Right cardiac atrium (tissue), 5 donors: ENCODE data around the gene DNM3. TPM values are rescaled to one million over a fixed set of nuclear protein-coding genes. Genes with fewer than 3 reads are reported as not detected.

Source experiments
- ATAC-seq, 2 donors: fragments of 200-7000 bp; cut with Tn5 transposase; one replicate each; pipeline versions ENCODE4 v1.8.0 to v1.9.1; 2020; ENCODE audit warnings: moderate library complexity in 2 of 2, mild to moderate bottlenecking in 1 of 2
- DNase-seq, 3 donors: peaks; one replicate each; pipeline ENCODE4 v3.0.0-alpha.2; 2020
- H3K27ac ChIP-seq: one replicate; pipeline ENCODE4 v1.5.1; 2013; ENCODE audit warnings: mild to moderate bottlenecking, low read length, control low read depth, moderate library complexity
- H3K27me3 ChIP-seq: one replicate; pipeline ENCODE4 v1.6.1; 2013; ENCODE audit not compliant: control insufficient read depth, insufficient read depth
- H3K4me1 ChIP-seq: one replicate; pipeline ENCODE4 v1.6.1; 2013; ENCODE audit warnings: low read length; ENCODE audit not compliant: control insufficient read depth, insufficient read depth
- H3K4me3 ChIP-seq: one replicate; pipeline ENCODE4 v1.5.1; 2013; ENCODE audit warnings: low read length, control low read depth
- H3K9me3 ChIP-seq: one replicate; pipeline ENCODE4 v1.6.1; 2013; ENCODE audit warnings: low read length; ENCODE audit not compliant: control insufficient read depth
- WGBS: extraction: QIAGEN DNeasy Blood & Tissue Kit; methylation state at CpG from one replicate; pipeline ENCODE4 v1.1.7; 2013; 5-methylcytosine and 5-hydroxymethylcytosine counted together
- intact Hi-C, 4 donors: fragments of 100-400 bp; cut with DNase I; formaldehyde crosslinking; loops; one replicate each; pipeline versions ENCODE4 v1.11.0 to v1.14.0; 2022 to 2023
- polyA plus RNA-seq: library from polyadenylated mRNA; stranded (reverse); fragments of 200-250 nt; gene quantifications from one replicate; pipeline ENCODE4 v1.2.3, GENCODE V29; 2013
- total RNA-seq, 4 donors: library from RNA; stranded (reverse); fragmentation: NEBNext Ultra II Directional; extraction: Animal tissue kit (Norgen Biotek cat#: 25700); gene quantifications; one replicate each; pipeline ENCODE4 v1.2.1, GENCODE V29; 2021
- donor health status: healthy with polysubstance abuse.
- donor health status: DM: no; HTN: yes; CAD: no.
- donor health status: DM: no; HTN: no; CAD: no.
- donor health status: DM: no; HTN: yes; CAD: no; lungs with severe emphysema.
- donor health status: DM: yes; HTN: yes; CAD: no.

Gene DNM3
- total and polyA plus RNA-seq, 5 donors = 1.5 to 2.2 (median 1.7) TPM

- Histone ChIP-seq H3K4me3 (no peak overlapping the region), H3K4me1 (no peaks in the 10 kb centered on the region), H3K27ac (no peak overlapping the region), H3K27me3 (no peaks in the 10 kb centered on the region), H3K9me3 (no peaks in the 10 kb centered on the region)
- intact Hi-C loops = no loop called here
- DNase-seq = no peak
- 94% methylated on average over 3 of the region's 3 CpGs for WGBS
- no peak for ATAC-seq
Observed at GRCh38 chr1:171943973-171944561, 102.8 kb downstream of the DNM3 start.

- DNase-seq (no peak), ATAC-seq (no peak)
- Histone ChIP-seq H3K4me3 (no peak overlapping the region), H3K27ac (no peak overlapping the region), H3K4me1 (no peaks in the 10 kb centered on the region), H3K9me3 (no peaks in the 10 kb centered on the region), H3K27me3 (no peaks in the 10 kb centered on the region)
- WGBS = 12% methylated on average over 1 of the region's 1 CpG
- intact Hi-C loops = no loop called here
Observed at GRCh38 chr1:171948511-171948910, 107.2 kb downstream of the DNM3 start.

GRCh38 chr1:171949316-171949715 lies 108.0 kb downstream of the DNM3 start:
- intact Hi-C loops = no loop called here
- H3K4me1 ChIP-seq = no peaks in the 10 kb centered on the region
- no peaks in the 10 kb centered on the region for H3K27me3 ChIP-seq
- WGBS = 91% methylated on average over 2 of the region's 2 CpGs
- H3K27ac ChIP-seq = no peak overlapping the region
- H3K9me3 ChIP-seq = no peaks in the 10 kb centered on the region
- H3K4me3 ChIP-seq = no peak overlapping the region
- no peak for DNase-seq
- ATAC-seq = no peak

GRCh38 chr1:171953835-171954234 lies 112.5 kb downstream of the DNM3 start:
- WGBS = 60% methylated on average over 1 of the region's 1 CpG
- DNase-seq (no peak), ATAC-seq (no peak)
- no peak overlapping the region for H3K27ac ChIP-seq
- intact Hi-C loops = no loop called here
- no peaks in the 10 kb centered on the region for H3K27me3 ChIP-seq
- no peak overlapping the region for H3K4me3 ChIP-seq
- H3K9me3 ChIP-seq = no peaks in the 10 kb centered on the region
- no peaks in the 10 kb centered on the region for H3K4me1 ChIP-seq

GRCh38 chr1:171954361-171954760 lies 113.1 kb downstream of the DNM3 start:
- Histone ChIP-seq H3K4me1 (no peaks in the 10 kb centered on the region), H3K4me3 (no peak overlapping the region), H3K9me3 (no peaks in the 10 kb centered on the region), H3K27ac (no peak overlapping the region), H3K27me3 (no peaks in the 10 kb centered on the region)
- no peak for DNase-seq
- 54% methylated on average over 4 of the region's 4 CpGs for WGBS
- intact Hi-C loops = no loop called here
- ATAC-seq = no peak

- H3K4me3 ChIP-seq = no peak overlapping the region
- DNase-seq (no peak), ATAC-seq (no peak)
- intact Hi-C loops = no loop called here
- no peaks in the 10 kb centered on the region for H3K4me1 ChIP-seq
- H3K27ac ChIP-seq = no peak overlapping the region
- no peaks in the 10 kb centered on the region for H3K27me3 ChIP-seq
- no peaks in the 10 kb centered on the region for H3K9me3 ChIP-seq
- 96% methylated on average over 1 of the region's 1 CpG for WGBS
Observed at GRCh38 chr1:171961861-171962260, 120.6 kb downstream of the DNM3 start.

GRCh38 chr1:171963762-171964161 lies 122.5 kb downstream of the DNM3 start:
- no peak overlapping the region for H3K4me3 ChIP-seq
- intact Hi-C loops = no loop called here
- WGBS = 68% methylated on average over 1 of the region's 1 CpG
- ATAC-seq = no peak
- H3K27me3 ChIP-seq = no peaks in the 10 kb centered on the region
- no peaks in the 10 kb centered on the region for H3K4me1 ChIP-seq
- no peak overlapping the region for H3K27ac ChIP-seq
- no peak for DNase-seq
- H3K9me3 ChIP-seq = no peaks in the 10 kb centered on the region

- ATAC-seq (no peak), DNase-seq (no peak)
- Histone ChIP-seq H3K4me3 (no peak overlapping the region), H3K4me1 (no peaks in the 10 kb centered on the region), H3K27me3 (no peaks in the 10 kb centered on the region), H3K27ac (no peak overlapping the region), H3K9me3 (no peaks in the 10 kb centered on the region)
- 84% methylated on average over 2 of the region's 2 CpGs for WGBS
- intact Hi-C loops = no loop called here
Observed at GRCh38 chr1:171965777-171966176, 124.5 kb downstream of the DNM3 start.

- no peaks in the 10 kb centered on the region for H3K9me3 ChIP-seq
- no peak overlapping the region for H3K4me3 ChIP-seq
- DNase-seq (no peak), ATAC-seq (peak in 1 of 2 donors; percentile 90)
- 61% methylated on average over 3 of the region's 3 CpGs for WGBS
- no peaks in the 10 kb centered on the region for H3K27me3 ChIP-seq
- intact Hi-C loops = no loop called here
- no peaks in the 10 kb centered on the region for H3K4me1 ChIP-seq
- no peak overlapping the region for H3K27ac ChIP-seq
Observed at GRCh38 chr1:171966426-171967220, 125.3 kb downstream of the DNM3 start.

GRCh38 chr1:171969226-171969625 lies 127.9 kb downstream of the DNM3 start:
- intact Hi-C loops = no loop called here
- 39% methylated on average over 2 of the region's 2 CpGs for WGBS
- DNase-seq (no peak), ATAC-seq (no peak)
- Histone ChIP-seq H3K27me3 (no peaks in the 10 kb centered on the region), H3K4me1 (no peaks in the 10 kb centered on the region), H3K27ac (no peak overlapping the region), H3K9me3 (no peaks in the 10 kb centered on the region), H3K4me3 (no peak overlapping the region)

- H3K9me3 ChIP-seq = no peaks in the 10 kb centered on the region
- DNase-seq (no peak), ATAC-seq (no peak)
- intact Hi-C loops = no loop called here
- no peak overlapping the region for H3K27ac ChIP-seq
- 45% methylated on average over 3 of the region's 3 CpGs for WGBS
- no peaks in the 10 kb centered on the region for H3K27me3 ChIP-seq
- no peak overlapping the region for H3K4me3 ChIP-seq
- H3K4me1 ChIP-seq = no peaks in the 10 kb centered on the region
Observed at GRCh38 chr1:171969813-171970212, 128.5 kb downstream of the DNM3 start.
